ENCODE measurements around the gene SMIM26.
"Not testable (repeated sequence)": the region's sequence is repeated elsewhere in the genome, so short reads cannot be mapped to it uniquely, and the experiment has no call there.

DNA sequence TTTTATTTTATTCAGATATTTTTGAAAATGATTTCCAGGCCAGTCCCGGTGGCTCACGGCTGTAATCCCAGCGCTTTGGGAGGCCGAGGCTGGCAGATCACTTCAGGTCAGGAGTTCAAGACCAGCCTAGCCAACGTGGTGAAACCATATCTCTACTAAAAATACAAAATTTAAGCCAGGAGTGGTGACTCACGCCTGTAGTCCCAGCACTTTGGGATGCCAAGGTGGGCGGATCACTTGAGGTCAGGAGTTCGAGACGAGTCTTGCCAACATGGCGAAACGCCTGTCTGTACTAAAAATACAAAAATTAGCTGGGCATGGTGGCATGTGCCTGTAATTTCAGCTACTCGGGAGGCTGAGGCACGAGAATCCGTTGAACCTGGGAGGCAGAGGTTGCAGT, 40.5 kb upstream of the SMIM26 start:
- TF ChIP-seq, protein P1, sequence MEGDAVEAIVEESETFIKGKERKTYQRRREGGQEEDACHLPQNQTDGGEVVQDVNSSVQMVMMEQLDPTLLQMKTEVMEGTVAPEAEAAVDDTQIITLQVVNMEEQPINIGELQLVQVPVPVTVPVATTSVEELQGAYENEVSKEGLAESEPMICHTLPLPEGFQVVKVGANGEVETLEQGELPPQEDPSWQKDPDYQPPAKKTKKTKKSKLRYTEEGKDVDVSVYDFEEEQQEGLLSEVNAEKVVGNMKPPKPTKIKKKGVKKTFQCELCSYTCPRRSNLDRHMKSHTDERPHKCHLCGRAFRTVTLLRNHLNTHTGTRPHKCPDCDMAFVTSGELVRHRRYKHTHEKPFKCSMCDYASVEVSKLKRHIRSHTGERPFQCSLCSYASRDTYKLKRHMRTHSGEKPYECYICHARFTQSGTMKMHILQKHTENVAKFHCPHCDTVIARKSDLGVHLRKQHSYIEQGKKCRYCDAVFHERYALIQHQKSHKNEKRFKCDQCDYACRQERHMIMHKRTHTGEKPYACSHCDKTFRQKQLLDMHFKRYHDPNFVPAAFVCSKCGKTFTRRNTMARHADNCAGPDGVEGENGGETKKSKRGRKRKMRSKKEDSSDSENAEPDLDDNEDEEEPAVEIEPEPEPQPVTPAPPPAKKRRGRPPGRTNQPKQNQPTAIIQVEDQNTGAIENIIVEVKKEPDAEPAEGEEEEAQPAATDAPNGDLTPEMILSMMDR (IDR thresholded peaks at IDR 0.05 in 4 of 5, conservative IDR thresholded peaks at IDR 0.05 in 1 of 5), result not testable (repeated sequence)
- not testable (repeated sequence) for TF ChIP-seq POLR2A (IDR thresholded peaks at IDR 0.05)
